Endometrial microvascular endothelial cells (primary cell): ENCODE measurements around the gene VAPA. TPM values are rescaled to one million over a fixed set of nuclear protein-coding genes. Genes with fewer than 3 reads are reported as not detected.

Experiments
- in situ Hi-C: cut with HindIII; loops from 2 replicates; pipeline ENCODE4 v1.10.0; 2017; ENCODE audit warnings: low sequenced_read_pairs, low pct_unique_long_range_greater_than_20kb; ENCODE audit errors: inconsistent ontology term
- total RNA-seq: library from RNA; depleted of rRNA; stranded (reverse); fragments of >200 nt; gene quantifications from one replicate; pipeline ENCODE4 v1.2.3, GENCODE V29; 2015; ENCODE audit errors: inconsistent ontology term

The VAPA gene
- total RNA-seq, 1 donor from 2014 or later, result 218 TPM

DNA sequence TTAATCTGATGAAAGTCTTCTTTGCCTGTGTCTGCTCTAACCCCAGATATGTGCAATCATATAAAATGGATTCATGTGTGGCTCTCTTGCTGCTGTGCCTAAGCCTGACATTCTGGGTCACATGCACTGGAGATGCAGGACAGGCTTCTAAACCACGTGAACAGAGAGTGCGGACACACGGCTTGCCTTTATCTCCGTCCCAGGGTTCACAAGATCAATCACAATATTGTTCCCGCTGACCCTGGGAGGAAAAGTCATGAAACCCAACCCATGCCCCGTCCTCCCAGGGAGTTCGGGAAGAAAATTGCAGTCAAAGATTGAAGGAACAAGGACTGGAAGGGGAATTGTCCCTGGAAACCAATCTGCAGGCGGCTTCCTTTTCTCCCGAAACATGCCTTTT lies 74.8 kb downstream of the VAPA start:
- in situ Hi-C loops, result loop anchor here (25.0 kb wide), 1 partner anchor 524 kb away; no protein-coding TSS in a partner anchor

- in situ Hi-C loops, result loop anchor here (25.0 kb wide), 1 partner anchor 523 kb away; no protein-coding TSS in a partner anchor
These were observed 75.7 kb downstream of the VAPA start for GRCh38 chr18:9989481-9989880.

GRCh38 chr18:9991011-9992000 lies 77.5 kb downstream of the VAPA start:
- in situ Hi-C loops, result loop anchor here (25.0 kb wide), 1 partner anchor 521 kb away; no protein-coding TSS in a partner anchor

DNA sequence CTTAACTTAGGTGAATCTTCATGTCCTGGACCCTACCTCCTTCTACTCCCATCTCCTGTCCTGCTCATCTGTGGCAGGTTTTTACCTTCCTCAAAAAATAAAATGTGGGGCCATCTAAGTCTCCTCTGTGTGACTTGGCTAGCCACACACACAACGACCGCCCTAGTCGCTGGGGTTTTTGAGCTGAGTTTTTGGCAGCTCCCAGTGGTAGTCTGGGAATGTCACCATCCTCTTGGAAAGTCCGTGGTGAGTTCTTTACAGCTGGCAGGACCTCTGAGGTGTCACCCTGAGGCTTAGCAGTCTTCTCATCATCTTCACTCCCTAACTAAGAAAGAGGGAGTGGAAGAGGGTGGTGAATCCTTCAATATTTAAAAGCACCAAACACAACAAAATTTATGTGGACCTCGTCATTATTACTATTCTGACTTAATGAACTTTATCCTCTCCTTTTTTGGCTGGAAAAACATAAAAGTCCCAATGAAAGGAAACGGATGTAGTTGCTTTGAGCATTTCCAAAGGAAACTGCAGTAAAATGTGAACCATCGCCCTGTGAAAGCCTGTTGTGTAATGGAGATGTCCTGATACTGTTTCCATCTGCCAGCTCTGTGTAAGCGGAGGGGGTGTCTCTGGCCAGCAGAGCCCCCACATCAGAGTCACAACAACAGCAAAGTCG lies 78.6 kb downstream of the VAPA start:
- in situ Hi-C loops, result loop anchor here (25.0 kb wide), 1 partner anchor 520 kb away; no protein-coding TSS in a partner anchor

DNA sequence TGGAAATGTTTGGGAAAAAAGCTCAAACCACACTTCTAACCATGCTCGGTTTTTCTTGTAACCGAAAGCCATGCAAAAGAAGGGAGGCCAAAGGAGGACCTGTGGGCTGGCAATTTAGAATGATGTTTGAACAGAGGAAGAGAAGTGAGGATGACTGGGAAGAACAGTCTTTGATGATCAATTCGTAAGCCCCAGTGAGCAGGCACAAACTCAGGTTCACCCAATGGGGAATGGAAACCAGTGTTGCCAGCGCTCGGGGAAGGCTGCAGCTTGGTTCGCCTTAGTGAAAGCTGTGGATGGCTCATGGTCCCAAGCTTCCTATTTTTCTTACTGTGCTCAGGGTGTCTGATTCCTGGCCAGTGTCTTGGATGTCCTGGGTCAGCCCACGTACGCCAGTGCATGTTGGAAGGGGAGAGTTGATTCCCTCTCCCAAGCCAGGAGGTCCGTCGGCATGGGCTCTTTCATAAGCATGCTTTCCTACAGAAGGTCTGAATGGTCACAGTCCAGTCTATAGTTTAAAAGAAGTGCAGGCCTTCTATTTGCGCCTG lies 79.2 kb downstream of the VAPA start:
- in situ Hi-C loops, result loop anchor here (25.0 kb wide), 1 partner anchor 519 kb away; no protein-coding TSS in a partner anchor

GRCh38 chr18:9993521-9994025 lies 79.8 kb downstream of the VAPA start:
- in situ Hi-C loops, result loop anchor here (25.0 kb wide), 1 partner anchor 519 kb away; no protein-coding TSS in a partner anchor

DNA sequence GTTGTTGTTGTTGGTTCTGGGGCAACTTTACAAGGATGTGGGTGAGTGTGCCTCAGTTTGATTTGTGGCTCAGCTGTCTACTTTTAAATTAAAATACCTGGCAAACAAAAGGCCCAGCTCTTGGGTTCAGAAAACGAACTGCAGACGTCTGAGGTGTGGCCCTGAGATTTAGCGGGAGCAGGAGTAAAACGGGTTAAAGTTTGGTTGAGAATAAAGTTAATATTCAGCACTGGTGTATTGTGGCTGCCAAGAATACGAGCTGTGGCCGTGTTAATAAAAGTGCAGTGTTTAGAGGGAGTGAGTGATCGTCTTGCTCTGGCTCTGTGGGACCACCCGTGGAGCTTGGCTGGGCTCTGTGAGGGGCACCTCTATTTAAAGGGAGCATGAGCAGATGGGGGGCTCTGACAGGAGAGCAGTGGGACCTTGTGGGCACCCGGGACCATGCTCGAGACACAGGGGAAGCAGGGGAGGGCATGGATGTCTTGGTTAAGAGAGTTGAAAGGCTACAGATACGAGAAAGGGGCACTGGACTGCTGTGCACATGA lies 80.3 kb downstream of the VAPA start:
- in situ Hi-C loops, result loop anchor here (25.0 kb wide), 1 partner anchor 518 kb away; no protein-coding TSS in a partner anchor

DNA sequence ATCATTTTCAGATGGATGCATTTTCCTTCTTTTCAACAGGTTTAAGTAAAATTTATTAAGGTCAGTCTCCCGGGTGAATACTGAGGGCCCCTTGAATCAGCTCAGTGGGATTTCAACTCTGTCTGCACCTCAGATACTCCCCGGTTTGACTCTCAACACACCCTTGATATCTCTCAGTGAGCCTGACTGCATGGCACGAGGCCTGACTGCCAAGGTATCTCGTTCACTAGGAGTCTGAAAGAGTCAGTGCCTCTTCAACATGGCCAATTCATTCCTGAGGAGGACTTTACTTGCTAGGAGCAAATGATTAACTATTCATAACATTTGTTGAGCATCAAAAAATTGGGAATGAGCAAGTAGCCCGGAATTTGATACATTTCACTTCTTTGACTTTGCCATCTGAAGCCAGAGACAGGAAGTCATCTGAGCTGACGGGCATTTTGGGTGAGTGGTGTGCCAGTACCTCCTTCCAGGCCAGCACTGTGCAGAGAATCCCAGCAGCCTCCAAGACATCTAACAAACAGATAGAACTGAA lies 81.0 kb downstream of the VAPA start:
- in situ Hi-C loops, result loop anchor here (25.0 kb wide), 1 partner anchor 518 kb away; no protein-coding TSS in a partner anchor

GRCh38 chr18:9995631-9996030 lies 81.8 kb downstream of the VAPA start:
- in situ Hi-C loops, result loop anchor here (25.0 kb wide), 1 partner anchor 517 kb away; no protein-coding TSS in a partner anchor

GRCh38 chr18:9996094-9996493 lies 82.3 kb downstream of the VAPA start:
- in situ Hi-C loops, result loop anchor here (25.0 kb wide), 1 partner anchor 516 kb away; no protein-coding TSS in a partner anchor

GRCh38 chr18:9997711-9998110 lies 83.9 kb downstream of the VAPA start:
- in situ Hi-C loops, result loop anchor here (25.0 kb wide), 1 partner anchor 515 kb away; no protein-coding TSS in a partner anchor

- in situ Hi-C loops, result loop anchor here (25.0 kb wide), 1 partner anchor 514 kb away; no protein-coding TSS in a partner anchor
These were observed 84.5 kb downstream of the VAPA start for GRCh38 chr18:9998330-9998729.

DNA sequence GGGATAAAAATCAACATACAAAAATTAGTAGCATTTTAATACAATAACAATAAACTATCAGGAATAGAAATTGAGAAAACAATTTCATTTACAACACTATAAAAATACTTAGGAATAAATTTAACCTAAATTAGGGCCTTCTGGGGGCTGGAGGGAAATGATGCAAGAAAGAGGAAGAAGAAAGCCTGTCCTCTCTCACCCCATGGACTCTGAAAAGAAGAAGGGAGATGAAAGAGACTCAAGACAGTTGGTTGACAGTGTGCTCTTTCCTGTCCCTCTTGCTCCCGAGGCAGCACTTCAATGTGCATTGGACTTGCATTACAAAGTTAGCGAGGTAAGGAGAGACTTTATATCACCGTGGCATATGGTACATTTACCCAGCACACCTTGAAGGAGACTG lies 88.5 kb downstream of the VAPA start:
- in situ Hi-C loops, result no loop called here

DNA sequence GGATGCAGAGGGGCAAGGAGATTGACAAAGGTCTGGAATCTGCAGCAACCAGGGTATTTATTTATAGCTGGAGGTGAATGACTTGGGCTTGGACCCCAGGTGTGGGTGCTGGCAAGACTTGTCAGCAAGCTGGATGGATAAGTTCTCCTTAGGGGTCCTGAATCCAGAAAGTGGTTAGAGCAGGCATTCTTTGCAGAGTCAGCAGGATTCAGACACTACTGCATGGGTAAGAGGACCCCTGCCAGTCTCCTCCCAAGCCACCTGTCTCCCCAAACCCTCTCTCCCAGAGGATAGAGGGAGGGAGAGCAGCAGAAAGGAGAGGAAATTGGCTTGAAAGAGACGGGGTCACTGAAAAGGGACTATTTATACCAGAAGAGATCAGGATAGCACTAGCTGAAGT lies 89.5 kb downstream of the VAPA start:
- in situ Hi-C loops, result no loop called here

DNA sequence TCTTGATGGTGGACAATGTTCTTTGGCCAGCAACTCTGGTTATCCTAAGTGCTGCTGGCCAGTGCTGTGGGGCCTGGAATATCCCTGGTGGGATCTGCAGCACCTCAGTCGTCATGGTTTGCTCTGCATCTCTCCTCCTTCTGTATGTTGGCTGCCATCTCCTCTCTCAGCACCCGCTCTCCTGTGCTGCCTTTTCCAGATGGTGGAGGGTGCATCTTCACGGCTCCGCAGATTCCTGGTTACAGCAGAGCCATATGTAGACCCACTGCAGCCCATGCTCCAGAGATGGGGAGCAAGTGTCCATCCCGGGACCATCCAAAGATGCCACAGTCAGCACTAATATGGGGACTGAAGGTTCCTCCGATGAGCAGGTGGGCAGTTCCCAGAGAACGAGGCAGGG lies 90.0 kb downstream of the VAPA start:
- in situ Hi-C loops, result no loop called here

- in situ Hi-C loops, result no loop called here
These were observed 92.6 kb downstream of the VAPA start for GRCh38 chr18:10006311-10006893.

DNA sequence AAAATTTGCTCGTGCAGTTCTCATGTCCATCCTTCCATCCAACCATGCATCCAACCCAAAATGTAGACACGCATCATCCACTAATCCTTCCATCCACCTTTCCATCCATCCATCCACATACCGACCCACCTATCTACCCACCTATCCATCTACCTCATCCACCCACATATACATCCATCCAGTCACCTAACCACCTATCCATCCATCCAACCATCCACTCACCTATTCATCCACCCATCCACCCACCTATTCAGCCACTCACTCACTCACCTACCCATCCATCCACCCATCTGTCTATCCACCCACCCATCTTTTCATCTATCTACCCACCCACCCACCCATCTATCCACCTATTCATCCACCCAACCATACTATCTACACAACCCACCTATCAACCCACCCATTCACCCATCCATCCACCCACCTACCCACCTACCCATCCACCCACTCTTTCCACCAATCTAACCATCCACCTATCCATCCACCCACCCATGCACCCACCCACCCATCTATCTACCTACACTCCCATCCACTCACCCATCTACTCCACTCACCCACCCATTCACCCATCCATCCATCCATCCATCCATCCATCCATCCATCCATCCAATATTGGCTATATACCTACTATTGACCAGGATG lies 94.3 kb downstream of the VAPA start:
- in situ Hi-C loops, result no loop called here
